ENCODE measurements around the gene LYRM7.

Gene LYRM7

DNA sequence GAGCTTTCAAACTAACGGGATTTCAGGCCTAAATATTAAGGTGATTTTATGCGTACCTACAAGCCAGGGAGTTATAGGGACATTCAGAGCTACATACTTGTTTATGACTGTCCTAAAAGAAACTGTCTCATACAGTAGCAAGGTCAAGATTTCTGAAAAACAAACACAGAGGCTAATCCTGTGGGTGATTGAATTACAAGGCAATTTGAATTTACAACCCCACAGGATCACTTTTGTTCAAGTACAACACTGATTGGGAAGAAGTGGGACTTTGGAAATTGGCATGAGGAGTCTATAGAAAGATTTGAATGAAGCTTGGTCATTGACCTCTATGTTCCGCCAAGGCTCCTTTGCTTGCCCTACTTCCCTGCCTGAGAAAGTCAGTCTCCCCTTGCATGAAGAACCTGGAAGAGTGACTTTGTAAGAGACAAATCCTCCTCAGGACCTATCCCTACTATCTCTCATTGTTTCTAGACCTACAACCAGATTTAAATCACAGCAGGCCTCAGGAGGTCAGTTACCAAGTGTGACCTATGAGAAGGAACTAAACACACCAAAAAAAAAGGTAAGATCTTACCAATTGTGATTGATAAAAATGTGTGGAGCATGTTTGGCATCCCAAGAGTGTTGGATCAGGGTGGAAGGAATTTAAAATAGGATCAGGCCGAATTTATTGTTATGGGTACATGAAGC, 54.7 kb downstream of the LYRM7 start:
- FAIRE-seq (no peak), DNase-seq (ENCODE audit: insufficient read length, low spot score) (no peak)
- TF ChIP-seq, protein P1, sequence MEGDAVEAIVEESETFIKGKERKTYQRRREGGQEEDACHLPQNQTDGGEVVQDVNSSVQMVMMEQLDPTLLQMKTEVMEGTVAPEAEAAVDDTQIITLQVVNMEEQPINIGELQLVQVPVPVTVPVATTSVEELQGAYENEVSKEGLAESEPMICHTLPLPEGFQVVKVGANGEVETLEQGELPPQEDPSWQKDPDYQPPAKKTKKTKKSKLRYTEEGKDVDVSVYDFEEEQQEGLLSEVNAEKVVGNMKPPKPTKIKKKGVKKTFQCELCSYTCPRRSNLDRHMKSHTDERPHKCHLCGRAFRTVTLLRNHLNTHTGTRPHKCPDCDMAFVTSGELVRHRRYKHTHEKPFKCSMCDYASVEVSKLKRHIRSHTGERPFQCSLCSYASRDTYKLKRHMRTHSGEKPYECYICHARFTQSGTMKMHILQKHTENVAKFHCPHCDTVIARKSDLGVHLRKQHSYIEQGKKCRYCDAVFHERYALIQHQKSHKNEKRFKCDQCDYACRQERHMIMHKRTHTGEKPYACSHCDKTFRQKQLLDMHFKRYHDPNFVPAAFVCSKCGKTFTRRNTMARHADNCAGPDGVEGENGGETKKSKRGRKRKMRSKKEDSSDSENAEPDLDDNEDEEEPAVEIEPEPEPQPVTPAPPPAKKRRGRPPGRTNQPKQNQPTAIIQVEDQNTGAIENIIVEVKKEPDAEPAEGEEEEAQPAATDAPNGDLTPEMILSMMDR (IDR thresholded peaks at IDR 0.05; ENCODE audit: insufficient read depth, missing control alignments): no peak

- FAIRE-seq: no peak
- TF ChIP-seq, protein P1 (IDR thresholded peaks at IDR 0.05; ENCODE audit: insufficient read depth, missing control alignments): no peak
- DNase-seq (ENCODE audit: insufficient read length, low spot score): no peak
Observed at GRCh38 chr5:131226899-131227298, 56.2 kb downstream of the LYRM7 start.

DNA sequence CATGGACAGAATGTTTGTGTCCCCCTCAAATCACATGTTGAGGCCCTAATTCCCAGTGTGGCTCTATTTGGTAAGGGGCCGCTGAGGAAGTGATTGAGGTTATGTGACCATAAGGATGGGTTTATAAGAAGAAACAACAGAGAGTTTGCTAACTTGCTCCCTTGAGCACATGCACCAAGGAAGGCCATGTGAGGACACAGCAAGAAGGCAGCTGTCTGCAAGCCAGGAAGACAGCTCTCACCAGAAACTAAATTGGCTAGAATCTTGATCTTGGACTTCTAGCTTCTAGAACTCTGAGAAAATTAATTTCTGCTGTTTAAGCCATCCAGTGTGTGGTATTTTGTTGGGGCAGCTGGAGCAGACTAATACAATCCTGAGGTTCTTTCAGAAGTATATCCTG, 57.9 kb downstream of the LYRM7 start:
- TF ChIP-seq, protein P1 (IDR thresholded peaks at IDR 0.05; ENCODE audit: insufficient read depth, missing control alignments): no peak
- no peak for DNase-seq (ENCODE audit: insufficient read length, low spot score)
- no peak for FAIRE-seq

GRCh38 chr5:131229623-131230022, 58.9 kb downstream of the LYRM7 start:
- DNase-seq (ENCODE audit: insufficient read length, low spot score): no peak
- no peak for FAIRE-seq

GRCh38 chr5:131230406-131230805, 59.7 kb downstream of the LYRM7 start:
- no peak for DNase-seq (ENCODE audit: insufficient read length, low spot score)
- FAIRE-seq: peak; percentile 32

More at GRCh38 chr5:131229623-131230022, 58.9 kb downstream of the LYRM7 start:
- TF ChIP-seq, protein P1 (IDR thresholded peaks at IDR 0.05; ENCODE audit: insufficient read depth, missing control alignments): no peak

DNA sequence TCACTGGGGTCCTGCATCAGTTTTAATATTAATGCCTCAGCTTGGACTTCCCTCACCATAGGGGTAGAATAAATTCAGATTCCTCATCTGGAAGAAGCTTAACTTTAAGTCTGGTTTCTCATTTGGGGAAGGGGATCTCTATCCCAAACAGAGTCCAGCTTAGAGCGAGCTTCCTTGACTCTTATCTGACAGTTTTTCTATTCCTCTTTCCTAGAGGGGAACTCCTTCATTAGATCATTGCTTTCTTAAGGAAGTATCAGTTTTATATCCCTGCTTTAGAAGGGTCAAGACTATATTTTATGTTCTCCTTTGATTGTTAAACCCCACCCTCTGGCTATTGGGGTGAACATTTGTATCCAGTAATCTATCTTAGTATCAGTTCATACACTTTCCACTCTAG, 68.9 kb downstream of the LYRM7 start:
- TF ChIP-seq, protein P1 (IDR thresholded peaks at IDR 0.05; ENCODE audit: insufficient read depth, missing control alignments): no peak
- DNase-seq (ENCODE audit: insufficient read length, low spot score) (no peak), FAIRE-seq (no peak)

More at GRCh38 chr5:131230406-131230805, 59.7 kb downstream of the LYRM7 start:
- TF ChIP-seq, protein P1 (IDR thresholded peaks at IDR 0.05; ENCODE audit: insufficient read depth, missing control alignments): no peak

DNA sequence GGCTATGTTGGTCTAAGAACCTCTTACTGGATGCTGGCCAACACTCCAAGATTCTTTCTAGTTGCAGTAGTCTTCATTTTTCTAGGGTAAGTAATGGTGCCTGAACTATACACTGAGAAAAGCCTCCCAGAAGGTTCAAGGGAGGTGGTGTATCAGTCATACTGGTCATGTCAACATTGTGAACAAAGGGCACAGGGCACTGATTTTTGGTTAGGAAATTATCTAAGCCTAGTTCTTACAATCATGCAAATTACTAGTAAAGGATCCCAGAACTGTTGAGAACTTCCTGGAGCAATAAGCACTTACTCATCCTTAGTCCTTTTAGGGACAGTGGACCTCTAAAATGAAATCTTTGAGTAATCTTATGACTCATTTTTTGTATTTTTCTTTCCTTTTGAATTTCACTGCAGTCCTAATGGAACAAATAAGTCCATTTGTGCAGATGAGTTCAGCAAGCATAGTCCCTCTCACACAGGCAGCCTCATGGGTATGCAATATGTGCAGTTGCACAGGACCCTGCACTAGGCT, 72.0 kb downstream of the LYRM7 start:
- FAIRE-seq (no peak), DNase-seq (ENCODE audit: insufficient read length, low spot score) (no peak)

More for the DNA sequence above, 72.0 kb downstream of the LYRM7 start:
- TF ChIP-seq, protein P1 (IDR thresholded peaks at IDR 0.05; ENCODE audit: insufficient read depth, missing control alignments): no peak
